Activated CD4-positive, alpha-beta T cell treated with anti-CD3 and anti-CD28 coated beads, Interleukin-2, amount 10 ng/mL, durations not matched to agents 7 days and 5 days (primary cell): Measurements from ENCODE around the gene SORL1. TPM values are rescaled to one million over a fixed set of nuclear protein-coding genes. Genes with fewer than 3 reads are reported as not detected.
A peak's percentile ranks its signal among the peaks of the same experiment; 100 is the strongest.

Experiments used
- CTCF ChIA-PET: fragments of 350-600 bp; sonication (Branson Sonifier 250); formaldehyde crosslinking; loops from one replicate; lab custom pipeline; 2021; ENCODE audit warnings: antibody characterized with exemption; lab: Charles Lee
- POLR2A ChIA-PET: fragments of 350-600 bp; sonication (Branson Sonifier 250); formaldehyde crosslinking; loops from one replicate; lab custom pipeline; 2021; ENCODE audit warnings: antibody characterized with exemption; lab: Charles Lee
- DNase-seq: peaks from one replicate; pipeline ENCODE4 v3.0.0-alpha.2; 2020
- H3K27ac Mint-ChIP-seq: one replicate; pipeline ENCODE4 v1.8.0; 2021; ENCODE audit warnings: mild to moderate bottlenecking, moderate library complexity, mixed read lengths
- H3K27me3 Mint-ChIP-seq: one replicate; pipeline ENCODE4 v1.8.0; 2021; ENCODE audit warnings: mixed read lengths
- H3K36me3 Mint-ChIP-seq: one replicate; pipeline ENCODE4 v1.8.0; 2021; ENCODE audit warnings: low read depth, mixed read lengths
- H3K4me1 Mint-ChIP-seq: one replicate; pipeline ENCODE4 v1.8.0; 2021; ENCODE audit warnings: mixed read lengths
- H3K4me3 Mint-ChIP-seq: one replicate; pipeline ENCODE4 v1.8.0; 2021; ENCODE audit warnings: mild to moderate bottlenecking, moderate library complexity, mixed read lengths
- H3K9me3 Mint-ChIP-seq: one replicate; pipeline ENCODE4 v1.8.0; 2021; ENCODE audit warnings: mixed read lengths
- total RNA-seq, 2 experiments: library from RNA; stranded (reverse); gene quantifications; one replicate each; pipeline ENCODE4 v1.2.3, GENCODE V29; 2021

The SORL1 gene
- total RNA-seq, 2 experiments from 2014 or later, result 197 to 207 TPM

GRCh38 chr11:121417055-121417551 is 35.0 kb upstream of the SORL1 start:
- peak; percentile 61 for DNase-seq
- Mint-ChIP-seq H3K4me3 (peak overlapping the region; percentile 21), H3K36me3 (peaks cover 13% of the 10 kb centered on the region), H3K4me1 (peaks cover 72% of the 10 kb centered on the region), H3K27me3 (no peaks in the 10 kb centered on the region), H3K9me3 (peaks cover 9% of the 10 kb centered on the region), H3K27ac (peak overlapping the region; percentile 85)
- ChIA-PET CTCF (interaction anchor here (0.6 to 1.2 kb wide), 5 partner anchors 9 to 34 kb away, joined by 3 to 4 read pairs (median 3); no protein-coding TSS in a partner anchor), POLR2A (interaction anchor here (0.8 to 1.3 kb wide), 3 partner anchors 35 to 80 kb away, joined by 3 to 4 read pairs (median 3); partner anchors contain the start of genes SORL1 and SORL1-AS1)

DNA sequence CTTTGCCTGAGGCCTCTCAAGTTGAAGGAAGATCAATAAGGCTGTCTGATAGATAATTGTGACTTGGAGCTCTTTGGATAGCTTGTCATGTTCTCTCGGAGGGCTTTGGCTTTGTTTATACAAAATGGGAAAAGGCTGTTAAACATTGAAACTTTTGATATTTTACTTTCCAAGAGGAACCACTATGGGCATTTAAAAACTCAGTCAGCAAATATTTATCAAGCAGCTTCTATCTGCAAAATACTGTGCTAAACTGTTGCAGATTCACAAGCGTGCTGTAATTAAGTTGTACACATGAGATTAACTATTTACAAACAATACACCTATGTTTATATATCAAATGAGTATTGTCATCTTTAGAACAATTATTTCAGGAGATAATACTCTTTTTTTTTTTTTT is 34.5 kb upstream of the SORL1 start:
- no peak for DNase-seq
- H3K4me3 Mint-ChIP-seq, result peak overlapping the region; percentile 21
- H3K27me3 Mint-ChIP-seq, result no peaks in the 10 kb centered on the region
- peaks cover 14% of the 10 kb centered on the region for H3K36me3 Mint-ChIP-seq
- H3K27ac Mint-ChIP-seq, result peak overlapping the region; percentile 85
- ChIA-PET POLR2A (interaction anchor here (0.8 to 1.3 kb wide), 3 partner anchors 35 to 81 kb away, joined by 3 to 4 read pairs (median 3); partner anchors contain the start of genes SORL1 and SORL1-AS1), CTCF (interaction anchor here (0.6 to 1.4 kb wide), 11 partner anchors 8 to 174 kb away, joined by 3 to 4 read pairs (median 3); no protein-coding TSS in a partner anchor)
- peaks cover 9% of the 10 kb centered on the region for H3K9me3 Mint-ChIP-seq
- peaks cover 77% of the 10 kb centered on the region for H3K4me1 Mint-ChIP-seq

DNA sequence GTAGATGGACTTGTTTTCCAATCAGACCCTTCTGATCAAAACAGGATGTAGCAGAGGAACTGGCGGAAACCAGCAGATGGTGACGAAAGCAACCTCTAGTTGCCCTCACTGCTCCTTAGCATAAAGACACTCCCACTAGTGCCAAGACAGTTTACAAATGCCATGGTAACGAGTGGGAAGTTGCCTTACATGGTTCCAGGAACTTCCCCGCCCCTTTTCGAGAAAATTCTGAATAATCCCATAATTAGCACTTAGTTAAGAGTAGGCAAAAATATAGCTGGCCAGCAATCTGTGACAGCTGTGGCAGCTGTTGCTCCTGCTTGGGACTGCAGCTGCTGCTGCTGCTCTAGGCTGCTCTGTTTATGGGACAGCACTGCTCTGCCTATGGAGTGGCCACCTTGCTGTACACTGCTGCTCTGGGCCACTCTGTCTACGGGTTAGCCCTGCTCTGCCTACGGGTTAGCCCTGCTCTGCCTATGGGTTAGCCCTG is 33.4 kb upstream of the SORL1 start:
- DNase-seq, result peak; percentile 77
- Mint-ChIP-seq H3K36me3 (peaks cover 16% of the 10 kb centered on the region), H3K4me1 (peaks cover 84% of the 10 kb centered on the region), H3K27ac (peak overlapping the region; percentile 88), H3K27me3 (no peaks in the 10 kb centered on the region), H3K9me3 (peaks cover 13% of the 10 kb centered on the region), H3K4me3 (no peak overlapping the region)
- POLR2A ChIA-PET, result no interaction called here
- CTCF ChIA-PET, result interaction anchor here (0.8 to 1.4 kb wide), 4 partner anchors 14 to 173 kb away, joined by 3 read pairs; no protein-coding TSS in a partner anchor

DNA sequence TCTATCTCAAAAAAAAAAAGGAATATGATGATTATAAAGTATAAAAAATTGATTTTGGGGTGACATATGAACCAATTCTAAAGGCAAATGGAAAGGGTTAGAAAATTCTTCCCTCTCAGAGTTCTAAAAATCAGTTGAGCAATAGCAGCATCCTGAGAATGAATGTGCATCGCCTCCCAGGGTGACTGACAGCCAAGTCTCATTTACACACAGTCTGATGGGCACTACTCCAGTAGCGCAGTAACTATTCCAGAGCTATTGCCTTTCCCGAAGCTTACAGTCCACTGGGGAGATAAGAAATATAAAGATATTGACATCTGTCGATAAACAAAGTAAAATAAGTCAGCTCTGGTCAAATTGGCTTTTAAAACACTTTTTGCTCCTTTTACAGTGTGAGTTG is 32.3 kb upstream of the SORL1 start:
- DNase-seq, result no peak
- Mint-ChIP-seq H3K27ac (peak overlapping the region; percentile 67), H3K36me3 (peaks cover 24% of the 10 kb centered on the region), H3K4me3 (no peak overlapping the region), H3K27me3 (no peaks in the 10 kb centered on the region), H3K9me3 (peaks cover 23% of the 10 kb centered on the region), H3K4me1 (peaks cover 90% of the 10 kb centered on the region)
- ChIA-PET CTCF (interaction anchor here (1.3 kb wide), 1 partner anchor 14 kb away, joined by 6 read pairs; no protein-coding TSS in a partner anchor), POLR2A (no interaction called here)

GRCh38 chr11:121420398-121420797 is 31.7 kb upstream of the SORL1 start:
- POLR2A ChIA-PET, result no interaction called here
- H3K4me3 Mint-ChIP-seq, result no peak overlapping the region

GRCh38 chr11:121421149-121421901 is 30.8 kb upstream of the SORL1 start:
- POLR2A ChIA-PET, result no interaction called here
- H3K4me3 Mint-ChIP-seq, result no peak overlapping the region
- DNase-seq, result no peak
- H3K27ac Mint-ChIP-seq, result peak overlapping the region; percentile 44
- peaks cover 33% of the 10 kb centered on the region for H3K36me3 Mint-ChIP-seq
- no peaks in the 10 kb centered on the region for H3K27me3 Mint-ChIP-seq
- CTCF ChIA-PET, result interaction anchor here (1.3 kb wide), 1 partner anchor 170 kb away, joined by 3 read pairs; no protein-coding TSS in a partner anchor
- peaks cover 25% of the 10 kb centered on the region for H3K9me3 Mint-ChIP-seq
- peaks cover 88% of the 10 kb centered on the region for H3K4me1 Mint-ChIP-seq

More at GRCh38 chr11:121420398-121420797, 31.7 kb upstream of the SORL1 start:
- H3K27ac Mint-ChIP-seq, result peak overlapping the region; percentile 67
- H3K36me3 Mint-ChIP-seq, result peaks cover 30% of the 10 kb centered on the region
- peaks cover 25% of the 10 kb centered on the region for H3K9me3 Mint-ChIP-seq
- H3K4me1 Mint-ChIP-seq, result peaks cover 87% of the 10 kb centered on the region
- no peaks in the 10 kb centered on the region for H3K27me3 Mint-ChIP-seq
- CTCF ChIA-PET, result interaction anchor here (1.3 kb wide), 1 partner anchor 15 kb away, joined by 6 read pairs; no protein-coding TSS in a partner anchor
- peak; percentile 31 for DNase-seq

GRCh38 chr11:121422675-121423074 is 29.4 kb upstream of the SORL1 start:
- peaks cover 35% of the 10 kb centered on the region for H3K36me3 Mint-ChIP-seq
- H3K27ac Mint-ChIP-seq, result peak overlapping the region; percentile 68
- peaks cover 25% of the 10 kb centered on the region for H3K9me3 Mint-ChIP-seq
- no peak overlapping the region for H3K4me3 Mint-ChIP-seq
- POLR2A ChIA-PET, result no interaction called here
- DNase-seq, result peak; percentile 29
- CTCF ChIA-PET, result no interaction called here
- no peaks in the 10 kb centered on the region for H3K27me3 Mint-ChIP-seq
- peaks cover 83% of the 10 kb centered on the region for H3K4me1 Mint-ChIP-seq

DNA sequence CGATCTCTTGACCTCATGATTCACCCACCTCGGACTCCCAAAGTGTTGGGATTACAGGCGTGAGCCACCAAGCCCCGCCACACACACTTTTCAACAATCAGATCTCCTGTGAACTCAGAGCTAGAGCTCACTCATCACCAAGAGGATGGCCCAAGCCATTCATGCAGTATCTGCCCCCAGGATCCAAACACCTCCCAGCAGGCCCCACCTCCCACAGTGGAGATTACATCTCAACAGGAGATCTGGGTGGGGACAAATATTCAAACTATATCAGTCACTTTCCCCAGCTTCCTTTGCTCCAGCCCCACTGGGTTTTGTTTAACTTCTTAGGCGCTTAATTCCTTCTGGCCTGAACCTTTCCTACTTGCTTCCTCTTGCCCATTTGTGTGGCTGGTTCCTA is 26.3 kb upstream of the SORL1 start:
- Mint-ChIP-seq H3K4me1 (peaks cover 59% of the 10 kb centered on the region), H3K9me3 (peaks cover 19% of the 10 kb centered on the region), H3K27me3 (peaks cover 3% of the 10 kb centered on the region), H3K36me3 (peaks cover 33% of the 10 kb centered on the region), H3K4me3 (no peak overlapping the region), H3K27ac (peak overlapping the region; percentile 10)
- POLR2A ChIA-PET, result no interaction called here
- CTCF ChIA-PET, result interaction anchor here (0.6 to 0.7 kb wide), 2 partner anchors 9 to 20 kb away, joined by 3 read pairs; no protein-coding TSS in a partner anchor
- DNase-seq, result no peak

- Mint-ChIP-seq H3K36me3 (peaks cover 30% of the 10 kb centered on the region), H3K9me3 (peaks cover 19% of the 10 kb centered on the region), H3K27me3 (peaks cover 3% of the 10 kb centered on the region), H3K27ac (peak overlapping the region; percentile 71), H3K4me1 (peaks cover 51% of the 10 kb centered on the region), H3K4me3 (peak overlapping the region; percentile 53)
- ChIA-PET POLR2A (no interaction called here), CTCF (interaction anchor here (0.6 to 3.4 kb wide), 9 partner anchors 9 to 89 kb away, joined by 3 to 14 read pairs (median 3); no protein-coding TSS in a partner anchor)
- peak; percentile 46 for DNase-seq
Observed at GRCh38 chr11:121426476-121427399, 25.4 kb upstream of the SORL1 start.

DNA sequence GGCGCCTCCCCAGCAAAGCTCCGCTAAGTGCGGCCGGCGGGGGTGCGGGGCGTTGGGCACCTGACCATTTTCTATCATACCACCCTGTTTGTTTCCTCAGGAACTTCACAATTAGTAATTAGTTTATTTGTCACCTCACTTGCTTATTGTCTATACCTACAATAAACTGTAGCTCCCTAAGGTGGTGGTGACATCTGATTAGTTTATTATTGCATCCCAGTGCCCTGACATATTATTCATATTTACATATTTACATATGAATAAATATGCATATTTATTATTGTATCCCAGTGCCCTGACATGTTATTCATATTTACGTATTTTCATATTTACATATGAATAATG is 24.7 kb upstream of the SORL1 start:
- Mint-ChIP-seq H3K9me3 (peaks cover 16% of the 10 kb centered on the region), H3K36me3 (peaks cover 25% of the 10 kb centered on the region), H3K27ac (no peak overlapping the region), H3K4me3 (no peak overlapping the region), H3K4me1 (peaks cover 51% of the 10 kb centered on the region), H3K27me3 (peaks cover 3% of the 10 kb centered on the region)
- DNase-seq, result no peak
- CTCF ChIA-PET, result interaction anchor here (0.7 to 3.4 kb wide), 9 partner anchors 10 to 89 kb away, joined by 3 to 14 read pairs (median 3); no protein-coding TSS in a partner anchor
- POLR2A ChIA-PET, result no interaction called here

- Mint-ChIP-seq H3K4me3 (no peak overlapping the region), H3K9me3 (peaks cover 3% of the 10 kb centered on the region), H3K4me1 (peaks cover 30% of the 10 kb centered on the region), H3K27me3 (peaks cover 3% of the 10 kb centered on the region), H3K27ac (no peak overlapping the region), H3K36me3 (peaks cover 15% of the 10 kb centered on the region)
- DNase-seq, result no peak
- ChIA-PET CTCF (interaction anchor here (0.5 to 3.4 kb wide), 3 partner anchors 12 to 103 kb away, joined by 4 to 13 read pairs (median 6); no protein-coding TSS in a partner anchor), POLR2A (interaction anchor here (0.6 kb wide), 1 partner anchor 33 kb away, joined by 3 read pairs; no protein-coding TSS in a partner anchor)
Observed at GRCh38 chr11:121429556-121429955, 22.6 kb upstream of the SORL1 start.
